GM13976 (cell line): Measurements from ENCODE around the gene GOLT1A.

Source experiments
- DNase-seq: peaks from one replicate; pipeline ENCODE4 v3.0.0; 2012; ENCODE audit warnings: low spot score
- in situ Hi-C: fragments of 300-500 bp; cut with MboI; formaldehyde crosslinking; loops from one replicate; pipeline ENCODE4 v1.12.0; 2022; ENCODE audit warnings: low sequenced_read_pairs, mixed read lengths, inconsistent platforms; ENCODE audit not compliant: unreplicated experiment
- TF ChIP-seq, protein P1 (sequence below): IDR thresholded peaks from 2 replicates; pipeline ENCODE4 v1.5.1; 2012; ENCODE audit warnings: borderline replicate concordance, mild to moderate bottlenecking; ENCODE audit not compliant: insufficient read depth; ENCODE audit errors: extremely low read depth, missing control alignments, control extremely low read depth

The GOLT1A gene

GRCh38 chr1:204260601-204261197 is 46.9 kb upstream of the GOLT1A start:
- in situ Hi-C loops, result no loop called here
- TF ChIP-seq, protein P1, sequence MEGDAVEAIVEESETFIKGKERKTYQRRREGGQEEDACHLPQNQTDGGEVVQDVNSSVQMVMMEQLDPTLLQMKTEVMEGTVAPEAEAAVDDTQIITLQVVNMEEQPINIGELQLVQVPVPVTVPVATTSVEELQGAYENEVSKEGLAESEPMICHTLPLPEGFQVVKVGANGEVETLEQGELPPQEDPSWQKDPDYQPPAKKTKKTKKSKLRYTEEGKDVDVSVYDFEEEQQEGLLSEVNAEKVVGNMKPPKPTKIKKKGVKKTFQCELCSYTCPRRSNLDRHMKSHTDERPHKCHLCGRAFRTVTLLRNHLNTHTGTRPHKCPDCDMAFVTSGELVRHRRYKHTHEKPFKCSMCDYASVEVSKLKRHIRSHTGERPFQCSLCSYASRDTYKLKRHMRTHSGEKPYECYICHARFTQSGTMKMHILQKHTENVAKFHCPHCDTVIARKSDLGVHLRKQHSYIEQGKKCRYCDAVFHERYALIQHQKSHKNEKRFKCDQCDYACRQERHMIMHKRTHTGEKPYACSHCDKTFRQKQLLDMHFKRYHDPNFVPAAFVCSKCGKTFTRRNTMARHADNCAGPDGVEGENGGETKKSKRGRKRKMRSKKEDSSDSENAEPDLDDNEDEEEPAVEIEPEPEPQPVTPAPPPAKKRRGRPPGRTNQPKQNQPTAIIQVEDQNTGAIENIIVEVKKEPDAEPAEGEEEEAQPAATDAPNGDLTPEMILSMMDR, result no peak
- DNase-seq, result no peak

GRCh38 chr1:204259782-204260181 is 46.0 kb upstream of the GOLT1A start:
- in situ Hi-C loops, result no loop called here
- TF ChIP-seq, protein P1, result no peak
- no peak for DNase-seq

GRCh38 chr1:204259196-204259595 is 45.4 kb upstream of the GOLT1A start:
- in situ Hi-C loops, result no loop called here
- TF ChIP-seq, protein P1, result no peak
- DNase-seq, result no peak

DNA sequence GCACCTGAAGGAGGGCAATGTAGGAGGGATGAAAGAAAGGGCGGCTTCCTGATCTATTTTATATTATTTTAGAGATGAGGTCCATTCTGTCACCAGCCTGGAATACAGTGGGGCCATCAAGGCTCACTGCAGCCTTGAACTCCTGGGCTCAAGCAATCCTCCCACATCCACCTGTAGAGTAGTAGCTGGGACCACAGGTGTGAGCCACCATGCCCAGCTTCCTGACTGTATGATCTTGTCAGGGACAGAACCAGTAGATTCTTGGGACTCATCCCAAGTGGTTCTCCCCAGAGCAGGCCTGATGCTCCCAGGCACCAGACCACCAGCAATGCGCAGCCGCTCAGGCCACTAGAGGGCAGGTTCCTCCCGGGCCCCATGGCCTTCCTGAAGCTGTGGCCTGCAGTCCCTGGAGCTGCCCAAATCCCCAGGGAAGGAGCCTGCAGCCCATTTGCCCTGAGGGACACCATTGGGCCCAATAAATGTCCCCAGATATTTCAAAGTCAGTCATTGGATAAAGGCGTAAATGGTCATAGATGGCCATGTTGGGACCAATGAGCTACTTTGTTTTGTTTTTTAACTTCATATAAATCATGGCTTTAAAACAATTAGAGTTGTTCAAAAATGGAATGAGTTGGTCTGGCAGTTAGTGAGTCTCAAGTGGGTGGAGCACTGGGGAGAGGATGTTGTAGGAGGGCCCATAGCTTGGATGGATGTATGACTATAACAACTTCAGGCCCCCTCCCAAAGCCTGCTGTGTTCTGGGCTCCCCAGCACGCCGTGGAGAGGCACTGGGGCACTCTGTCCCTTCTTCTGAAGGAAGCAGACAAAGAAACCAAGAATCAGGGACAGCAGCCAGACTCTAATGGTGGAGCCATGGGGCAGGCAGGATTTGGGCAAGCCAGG is 44.7 kb upstream of the GOLT1A start:
- in situ Hi-C loops, result no loop called here
- TF ChIP-seq, protein P1, result peak; percentile 34
- DNase-seq, result peak; percentile 78

DNA sequence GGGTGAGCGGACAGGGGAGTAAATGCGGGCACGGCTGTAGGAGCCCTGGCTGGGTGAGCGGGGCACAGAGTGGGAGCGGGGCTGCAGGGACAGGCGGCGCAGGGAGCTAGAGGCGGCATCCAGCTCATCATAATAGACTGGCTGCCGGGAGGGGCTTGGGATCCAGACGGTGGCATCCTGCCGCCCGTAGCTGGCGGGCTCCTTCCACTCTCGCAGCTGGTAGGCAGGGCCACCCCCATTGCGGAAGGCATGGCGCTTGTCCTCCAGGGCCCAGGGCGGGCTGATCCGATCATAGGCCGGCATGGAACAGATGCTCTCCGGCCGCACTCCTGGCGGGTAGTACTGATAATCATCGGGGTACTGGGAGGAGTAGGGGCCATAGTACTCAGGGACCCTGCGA is 43.7 kb upstream of the GOLT1A start:
- TF ChIP-seq, protein P1, result no peak
- in situ Hi-C loops, result no loop called here
- no peak for DNase-seq

DNA sequence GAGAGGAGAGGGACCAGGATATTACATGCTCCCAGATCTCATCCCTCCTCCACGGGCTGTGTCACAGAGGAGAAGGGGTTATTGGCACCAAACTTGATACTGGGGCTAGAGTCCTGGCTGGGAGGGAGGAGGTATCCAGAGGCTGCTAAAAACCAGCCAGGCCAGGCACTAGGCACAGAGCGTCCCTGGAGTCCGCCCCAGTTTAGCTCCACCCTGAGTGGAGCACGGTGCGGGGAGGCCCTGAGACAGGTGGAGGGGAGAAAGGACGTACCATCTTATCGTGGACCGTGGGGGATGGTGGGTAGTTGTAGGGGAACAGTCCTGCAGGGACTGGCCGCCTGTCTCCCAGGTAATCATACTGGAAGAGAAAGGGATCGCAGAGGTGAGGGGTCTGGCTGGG is 42.7 kb upstream of the GOLT1A start:
- DNase-seq, result no peak
- in situ Hi-C loops, result no loop called here
- TF ChIP-seq, protein P1, result no peak

DNA sequence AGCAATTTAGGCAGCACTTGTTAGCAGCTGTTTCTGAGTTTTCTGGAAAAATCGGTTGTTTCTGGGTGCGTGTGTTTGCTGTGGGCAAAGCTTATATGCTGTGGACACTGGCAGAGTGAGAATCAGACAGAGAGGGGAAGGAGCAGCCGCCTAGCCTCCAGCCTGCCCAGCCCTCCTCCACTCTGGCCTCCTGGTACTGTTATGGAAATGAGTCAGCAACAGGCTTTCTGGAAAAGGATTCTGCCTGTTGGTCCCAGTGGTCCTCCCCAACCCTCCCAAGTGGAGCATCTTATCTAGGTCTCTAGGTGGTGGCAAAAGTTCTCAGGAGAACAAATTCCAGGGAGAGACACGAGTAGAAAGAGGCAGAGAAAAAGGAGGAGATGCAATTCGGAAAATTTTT is 42.2 kb upstream of the GOLT1A start:
- no peak for DNase-seq
- TF ChIP-seq, protein P1, result no peak
- in situ Hi-C loops, result no loop called here
